HG03521 (cell line): ENCODE data around the gene GFRA1.
"Not testable (repeated sequence)": the region's sequence is repeated elsewhere in the genome, so short reads cannot be mapped to it uniquely, and the experiment has no call there.

Experiments used
- ATAC-seq: cut with Tn5 transposase; IDR thresholded peaks from one replicate; pipeline ENCODE4 v1.9.1; 2021; ENCODE audit warnings: mild to moderate bottlenecking, moderate library complexity; ENCODE audit not compliant: unreplicated experiment

The GFRA1 gene

GRCh38 chr10:116201670-116202430 is 71.2 kb downstream of the GFRA1 start:
- ATAC-seq = no peak

DNA sequence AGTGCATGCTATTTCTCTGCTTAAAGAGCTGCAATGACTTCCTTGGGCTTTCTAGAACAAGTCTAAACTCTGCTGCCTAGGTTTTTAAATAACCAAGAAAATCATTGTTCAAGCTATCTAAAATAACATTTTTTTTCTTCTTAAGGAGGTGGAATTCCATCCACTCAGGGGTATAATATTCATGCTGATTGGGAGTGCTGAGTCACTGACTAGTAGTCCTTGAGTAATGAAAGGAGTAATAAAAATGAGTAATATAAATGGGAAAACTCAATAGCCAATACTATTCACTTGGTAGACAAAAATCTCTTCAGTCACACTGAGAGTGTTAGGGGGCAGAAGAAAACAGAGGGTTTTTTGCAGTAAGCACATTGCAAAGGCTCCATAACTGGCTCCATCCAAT is 72.0 kb downstream of the GFRA1 start:
- ATAC-seq = no peak

DNA sequence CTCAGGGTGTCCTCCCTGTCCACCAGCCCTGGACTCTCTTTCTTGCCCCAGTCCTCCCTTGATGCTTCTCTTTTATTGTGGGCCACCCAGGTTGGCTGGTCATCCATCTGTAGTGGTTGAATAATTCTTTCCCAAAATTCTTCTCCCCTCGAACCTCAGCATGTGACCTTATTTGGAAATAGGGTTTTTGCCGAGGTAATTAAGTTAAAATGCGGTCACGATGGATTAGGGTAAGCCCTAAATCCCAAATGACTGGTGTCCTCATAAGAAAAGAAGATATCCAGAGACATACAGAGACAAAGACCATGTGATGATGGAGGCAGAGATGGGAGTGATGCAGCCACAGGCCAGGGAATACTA is 74.3 kb downstream of the GFRA1 start:
- ATAC-seq = no peak

- ATAC-seq = no peak
Observed at GRCh38 chr10:116197946-116198675, 74.9 kb downstream of the GFRA1 start.

GRCh38 chr10:116195583-116195982 is 77.4 kb downstream of the GFRA1 start:
- no peak for ATAC-seq

DNA sequence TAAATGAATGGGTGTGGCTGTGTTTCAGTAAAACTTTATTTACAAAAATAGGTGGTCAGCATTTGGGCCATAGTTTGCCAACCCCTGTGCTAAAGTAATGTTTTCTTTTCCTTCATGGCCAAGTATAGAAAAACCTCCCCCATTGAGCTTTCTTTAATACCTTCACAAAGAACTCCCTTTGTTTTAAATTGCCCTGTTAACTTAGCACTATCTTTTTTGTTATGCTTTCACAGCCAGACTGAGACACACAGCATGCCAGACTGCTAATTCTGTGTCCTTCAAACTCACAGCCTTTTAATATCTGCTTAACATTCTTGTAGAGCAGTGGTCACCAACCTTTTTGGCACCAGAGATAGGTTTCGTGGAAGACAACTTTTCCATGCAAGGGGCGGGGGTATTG is 78.0 kb downstream of the GFRA1 start:
- no peak for ATAC-seq

DNA sequence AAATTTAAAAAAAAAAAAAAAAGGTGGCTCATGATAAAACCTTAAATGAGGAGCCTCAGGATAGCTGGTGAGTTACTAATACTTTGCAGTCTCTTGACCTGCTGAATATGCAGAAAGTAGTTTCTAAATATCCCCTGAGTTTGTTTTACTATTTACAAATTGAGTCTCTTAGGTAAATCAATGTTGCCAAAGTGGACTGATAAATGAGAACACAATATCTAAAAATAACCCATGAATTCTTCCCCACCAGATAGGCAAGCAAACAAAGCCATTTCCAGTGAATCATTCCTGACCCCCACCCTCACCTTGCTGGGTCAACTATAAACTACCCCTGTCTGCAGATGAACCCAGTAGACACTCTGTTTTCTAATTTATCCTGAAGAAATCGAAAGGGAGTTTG is 78.9 kb downstream of the GFRA1 start:
- no peak for ATAC-seq

DNA sequence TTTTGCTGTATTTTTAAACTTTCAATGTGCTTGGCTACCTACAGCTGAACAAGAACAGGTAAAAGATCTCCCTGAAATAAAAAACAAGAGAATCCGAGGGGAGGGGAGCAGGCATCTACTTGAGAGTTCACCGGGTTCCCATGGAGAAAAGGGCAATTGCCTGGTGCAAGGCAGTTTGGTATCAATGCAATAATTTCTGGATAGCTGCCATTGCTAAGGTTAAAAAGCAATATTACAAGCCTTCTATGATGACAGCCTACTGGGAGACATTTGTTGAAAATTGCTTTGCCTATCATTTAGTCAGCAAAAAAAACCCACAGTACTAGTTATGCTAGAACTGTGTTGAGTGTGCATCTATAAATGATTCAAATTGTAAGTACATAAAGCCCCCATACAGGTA is 82.1 kb downstream of the GFRA1 start:
- ATAC-seq = no peak

DNA sequence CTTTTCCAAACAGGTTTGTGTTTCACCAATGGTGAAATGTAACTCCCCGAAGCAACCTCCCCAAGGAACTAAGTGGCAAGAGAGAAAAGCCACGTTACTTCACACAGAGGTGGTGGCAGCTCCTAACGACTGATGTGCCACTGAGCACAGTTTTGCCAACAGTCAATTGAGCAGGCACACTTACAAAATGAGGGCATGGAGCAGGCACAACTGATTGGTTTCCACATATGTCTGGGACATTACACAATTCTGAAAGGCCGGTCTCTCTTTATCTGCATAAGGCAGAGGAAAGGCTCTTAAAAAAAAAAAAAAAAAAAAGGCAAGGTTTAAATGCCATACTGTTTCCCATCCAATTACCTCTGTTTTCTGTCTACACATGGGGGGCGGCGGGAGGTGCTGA is 86.7 kb downstream of the GFRA1 start:
- no peak for ATAC-seq

DNA sequence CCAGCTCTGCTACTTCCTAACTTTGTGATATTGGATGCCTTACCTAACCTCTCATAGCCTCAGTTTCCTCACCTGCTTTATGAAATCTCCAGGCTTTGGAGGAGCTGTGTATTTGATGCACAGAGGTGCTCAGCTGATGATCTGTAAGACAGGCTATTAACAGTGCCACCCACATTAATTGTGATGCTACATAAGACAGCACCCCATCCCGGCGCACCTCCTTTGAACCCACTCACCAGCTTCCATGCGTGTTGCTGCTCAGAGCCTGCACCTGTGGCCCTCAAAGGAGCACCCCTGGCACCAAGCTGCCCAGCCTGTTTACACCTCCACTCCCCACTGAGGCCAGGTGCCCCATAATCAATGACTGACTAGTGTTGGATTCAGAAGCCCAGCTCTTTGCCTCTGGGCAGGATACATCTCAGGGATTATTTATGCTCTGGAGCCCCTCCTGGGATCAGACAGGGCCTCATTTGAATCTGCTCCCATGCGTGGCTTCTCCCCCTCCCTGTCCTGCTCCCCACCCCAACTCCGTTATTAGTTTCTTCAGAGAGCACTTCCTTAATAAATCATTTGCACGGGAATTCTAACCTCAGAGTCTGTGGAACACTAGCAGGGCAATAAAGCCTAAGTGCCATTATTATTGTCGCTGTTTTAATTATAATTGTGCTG is 87.7 kb downstream of the GFRA1 start:
- ATAC-seq = no peak

- no peak for ATAC-seq
Observed at GRCh38 chr10:116184512-116184794, 88.6 kb downstream of the GFRA1 start.

DNA sequence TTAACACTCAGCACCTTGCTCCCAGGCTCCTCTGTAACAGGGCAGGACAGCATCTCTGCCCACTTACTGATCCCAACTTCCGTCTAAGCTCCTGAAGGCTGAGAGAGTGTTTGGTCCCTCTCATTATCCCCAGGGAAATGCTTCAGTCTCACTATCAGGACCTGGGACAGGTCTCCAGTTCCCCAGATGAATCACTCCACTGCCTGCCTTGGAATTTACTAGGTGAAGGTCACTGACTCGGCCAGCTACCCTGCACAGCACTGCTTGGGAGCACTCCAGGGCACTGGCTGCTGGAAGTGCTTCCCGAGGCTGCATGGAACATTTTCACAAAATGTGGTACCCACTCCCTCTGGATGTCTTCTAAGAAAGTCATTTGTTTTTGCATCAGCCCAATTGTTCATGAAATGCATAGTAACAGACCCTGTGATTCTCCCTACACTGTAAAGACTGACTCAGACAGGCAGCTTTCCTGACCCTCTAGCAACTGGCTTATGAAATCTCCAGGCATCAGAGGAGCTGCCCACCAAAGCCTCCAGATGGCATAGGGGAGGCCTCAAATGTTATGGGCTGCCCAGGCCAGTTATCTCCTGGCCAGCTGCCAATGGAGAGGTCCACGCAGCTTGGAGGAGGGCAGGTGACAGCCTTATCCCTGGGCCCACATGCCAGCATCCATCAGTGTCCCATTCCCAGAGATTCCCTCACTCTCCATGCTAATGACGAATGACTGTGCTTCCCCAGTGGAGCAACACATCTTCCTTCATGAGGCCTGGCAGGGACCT is 89.1 kb downstream of the GFRA1 start:
- no peak for ATAC-seq

- no peak for ATAC-seq
Observed at GRCh38 chr10:116182426-116182825, 90.6 kb downstream of the GFRA1 start.

DNA sequence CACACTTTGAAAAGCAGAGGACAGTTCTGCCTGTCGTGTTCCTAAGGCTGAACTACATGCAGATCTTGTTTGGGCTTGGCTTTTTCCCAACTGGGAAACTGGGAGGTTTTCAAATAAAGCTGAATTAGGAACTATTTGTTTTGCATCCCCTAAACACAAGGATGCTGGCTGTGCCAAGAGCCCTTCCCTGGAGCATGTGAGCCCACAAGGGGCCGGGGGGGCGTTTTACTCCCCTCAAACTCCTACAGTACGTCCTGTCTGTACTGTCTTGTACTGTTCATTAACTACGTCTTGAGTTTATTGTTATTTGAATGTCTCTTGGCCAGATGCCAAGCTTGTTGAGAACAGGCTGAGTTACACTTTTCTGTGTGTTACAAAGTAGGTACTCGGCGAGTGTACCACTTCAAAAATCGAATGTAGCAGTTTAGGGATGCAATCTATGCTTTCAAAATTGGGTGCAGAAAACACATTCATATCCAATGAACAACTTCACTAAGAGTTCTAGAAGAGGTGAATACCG is 94.9 kb downstream of the GFRA1 start:
- ATAC-seq = no peak

GRCh38 chr10:116175231-116175630 is 97.8 kb downstream of the GFRA1 start:
- no peak for ATAC-seq

GRCh38 chr10:116171505-116171904 is 101.5 kb downstream of the GFRA1 start:
- no peak for ATAC-seq

- ATAC-seq = no peak
Observed at GRCh38 chr10:116170815-116171250, 102.2 kb downstream of the GFRA1 start.

GRCh38 chr10:116169782-116170445 is 103.1 kb downstream of the GFRA1 start:
- ATAC-seq = no peak

- no peak for ATAC-seq
Observed at GRCh38 chr10:116168745-116169144, 104.3 kb downstream of the GFRA1 start.

GRCh38 chr10:116168329-116168728 is 104.7 kb downstream of the GFRA1 start:
- ATAC-seq = no peak

GRCh38 chr10:116165941-116166340 is 107.1 kb downstream of the GFRA1 start:
- ATAC-seq = not testable (repeated sequence)
